ENCODE measurements around the gene BOD1L2.

Gene BOD1L2

GRCh38 chr18:57141208-57142129, 5.4 kb upstream of the BOD1L2 start:
- peaks cover 14% of the 10 kb centered on the region for H3K27me3 Mint-ChIP-seq
- no peaks in the 10 kb centered on the region for H3K4me1 Mint-ChIP-seq
- H3K9me3 Mint-ChIP-seq: peaks cover 2% of the 10 kb centered on the region
- no peak overlapping the region for H3K4me3 Mint-ChIP-seq
- no peak overlapping the region for H3K27ac Mint-ChIP-seq
- H3K36me3 Mint-ChIP-seq: no peaks in the 10 kb centered on the region
- ATAC-seq: no peak

DNA sequence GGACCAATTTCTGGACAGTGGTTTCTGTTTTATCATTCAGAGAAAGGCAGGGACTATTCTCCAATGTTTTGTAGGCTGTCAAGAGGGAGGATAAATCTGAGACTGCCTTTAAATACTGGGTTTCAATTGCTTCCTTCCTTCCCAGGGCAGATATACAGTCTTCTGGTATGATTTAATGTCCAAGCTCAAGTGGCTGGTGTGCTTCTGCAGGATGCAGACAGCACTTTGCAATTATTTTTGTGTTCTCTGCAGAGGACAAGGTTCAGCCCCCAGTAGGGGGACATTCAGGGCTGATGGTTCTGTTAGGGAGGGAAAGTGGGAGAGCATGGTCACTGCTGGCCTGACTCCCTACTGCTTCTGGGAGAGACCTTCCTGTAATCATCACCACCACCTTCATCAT, 4.6 kb upstream of the BOD1L2 start:
- Mint-ChIP-seq H3K4me1 (no peaks in the 10 kb centered on the region), H3K9me3 (peaks cover 6% of the 10 kb centered on the region), H3K4me3 (no peak overlapping the region), H3K27ac (no peak overlapping the region), H3K36me3 (no peaks in the 10 kb centered on the region), H3K27me3 (peaks cover 14% of the 10 kb centered on the region)
- no peak for ATAC-seq

- Mint-ChIP-seq H3K27ac (no peak overlapping the region), H3K27me3 (peaks cover 14% of the 10 kb centered on the region), H3K4me3 (no peak overlapping the region), H3K36me3 (no peaks in the 10 kb centered on the region), H3K9me3 (peaks cover 6% of the 10 kb centered on the region), H3K4me1 (no peaks in the 10 kb centered on the region)
- no peak for ATAC-seq
Measured at GRCh38 chr18:57143265-57143664, 3.6 kb upstream of the BOD1L2 start.

GRCh38 chr18:57148263-57148662, 1.4 kb downstream of the BOD1L2 start:
- Mint-ChIP-seq H3K9me3 (peaks cover 9% of the 10 kb centered on the region), H3K4me3 (no peak overlapping the region), H3K27ac (no peak overlapping the region), H3K27me3 (peaks cover 33% of the 10 kb centered on the region), H3K36me3 (no peaks in the 10 kb centered on the region), H3K4me1 (peaks cover 7% of the 10 kb centered on the region)
- ATAC-seq: no peak

GRCh38 chr18:57149051-57149450, 2.2 kb downstream of the BOD1L2 start:
- H3K27me3 Mint-ChIP-seq: peaks cover 41% of the 10 kb centered on the region
- H3K4me1 Mint-ChIP-seq: peaks cover 7% of the 10 kb centered on the region
- no peak overlapping the region for H3K27ac Mint-ChIP-seq
- ATAC-seq: no peak
- no peaks in the 10 kb centered on the region for H3K36me3 Mint-ChIP-seq
- H3K4me3 Mint-ChIP-seq: no peak overlapping the region
- H3K9me3 Mint-ChIP-seq: peaks cover 9% of the 10 kb centered on the region

GRCh38 chr18:57149531-57149930, 2.6 kb downstream of the BOD1L2 start:
- no peak overlapping the region for H3K4me3 Mint-ChIP-seq
- H3K4me1 Mint-ChIP-seq: peaks cover 7% of the 10 kb centered on the region
- peaks cover 44% of the 10 kb centered on the region for H3K27me3 Mint-ChIP-seq
- no peak for ATAC-seq
- H3K27ac Mint-ChIP-seq: no peak overlapping the region
- peaks cover 9% of the 10 kb centered on the region for H3K9me3 Mint-ChIP-seq
- H3K36me3 Mint-ChIP-seq: no peaks in the 10 kb centered on the region

DNA sequence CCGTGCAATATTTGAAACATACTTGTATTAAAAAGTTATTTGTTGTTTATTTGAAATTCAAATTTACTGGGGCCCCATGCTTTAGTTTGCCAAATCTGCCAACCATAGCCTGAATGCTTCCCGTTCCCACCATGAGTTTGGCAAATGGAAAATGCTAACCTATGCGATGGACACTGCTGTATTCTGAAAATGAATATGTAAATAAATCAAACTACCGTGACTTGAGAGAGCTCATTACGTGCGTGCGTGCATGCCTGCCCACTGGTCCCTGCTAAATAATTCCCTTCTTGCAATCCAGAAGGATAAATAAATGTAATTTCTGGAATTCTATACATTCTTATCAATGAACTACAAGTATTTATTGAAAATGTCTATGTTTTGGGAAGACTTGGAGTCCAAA, 3.2 kb downstream of the BOD1L2 start:
- no peak overlapping the region for H3K27ac Mint-ChIP-seq
- ATAC-seq: no peak
- H3K27me3 Mint-ChIP-seq: peaks cover 44% of the 10 kb centered on the region
- H3K9me3 Mint-ChIP-seq: peaks cover 9% of the 10 kb centered on the region
- H3K4me3 Mint-ChIP-seq: no peak overlapping the region
- no peaks in the 10 kb centered on the region for H3K36me3 Mint-ChIP-seq
- H3K4me1 Mint-ChIP-seq: peaks cover 7% of the 10 kb centered on the region

- peaks cover 9% of the 10 kb centered on the region for H3K9me3 Mint-ChIP-seq
- no peaks in the 10 kb centered on the region for H3K36me3 Mint-ChIP-seq
- no peak overlapping the region for H3K4me3 Mint-ChIP-seq
- peaks cover 7% of the 10 kb centered on the region for H3K4me1 Mint-ChIP-seq
- no peak for ATAC-seq
- H3K27ac Mint-ChIP-seq: no peak overlapping the region
- H3K27me3 Mint-ChIP-seq: peaks cover 48% of the 10 kb centered on the region
Measured at GRCh38 chr18:57150828-57151227, 3.9 kb downstream of the BOD1L2 start.

DNA sequence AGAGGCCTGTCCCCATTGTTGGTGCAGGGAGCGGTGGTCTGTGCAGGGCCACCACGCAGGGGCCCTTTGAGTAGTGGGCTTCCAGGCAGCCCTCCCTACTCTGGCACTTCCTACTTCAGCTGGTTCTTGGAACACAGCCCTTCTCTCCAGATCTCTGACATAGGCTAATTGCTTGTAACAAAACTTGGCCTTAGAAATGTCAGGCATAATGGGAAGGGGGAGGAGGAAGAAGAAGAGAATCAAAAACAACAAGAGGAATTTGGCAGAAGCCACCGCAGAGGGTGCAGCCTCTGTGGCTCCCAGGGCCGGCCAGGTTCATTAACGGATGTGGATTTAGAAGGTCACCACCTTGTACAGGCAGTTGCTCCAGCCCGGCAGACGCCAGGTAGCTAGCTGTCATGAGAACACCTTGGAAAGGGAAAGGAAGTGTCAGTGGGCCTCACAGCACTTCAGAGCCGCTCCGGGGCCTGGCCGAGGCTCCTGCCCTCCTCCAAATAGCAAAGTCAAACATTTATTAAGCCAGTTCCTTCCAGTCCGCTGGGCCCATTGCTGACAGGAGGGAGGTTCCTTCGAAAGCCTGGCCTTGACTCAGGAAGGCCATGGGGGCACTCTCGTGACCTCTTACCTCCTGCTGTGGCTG, 7.4 kb downstream of the BOD1L2 start:
- H3K27me3 Mint-ChIP-seq: peaks cover 69% of the 10 kb centered on the region
- no peak overlapping the region for H3K4me3 Mint-ChIP-seq
- no peaks in the 10 kb centered on the region for H3K36me3 Mint-ChIP-seq
- H3K9me3 Mint-ChIP-seq: peaks cover 3% of the 10 kb centered on the region
- peaks cover 7% of the 10 kb centered on the region for H3K4me1 Mint-ChIP-seq
- H3K27ac Mint-ChIP-seq: no peak overlapping the region
- ATAC-seq: no peak

DNA sequence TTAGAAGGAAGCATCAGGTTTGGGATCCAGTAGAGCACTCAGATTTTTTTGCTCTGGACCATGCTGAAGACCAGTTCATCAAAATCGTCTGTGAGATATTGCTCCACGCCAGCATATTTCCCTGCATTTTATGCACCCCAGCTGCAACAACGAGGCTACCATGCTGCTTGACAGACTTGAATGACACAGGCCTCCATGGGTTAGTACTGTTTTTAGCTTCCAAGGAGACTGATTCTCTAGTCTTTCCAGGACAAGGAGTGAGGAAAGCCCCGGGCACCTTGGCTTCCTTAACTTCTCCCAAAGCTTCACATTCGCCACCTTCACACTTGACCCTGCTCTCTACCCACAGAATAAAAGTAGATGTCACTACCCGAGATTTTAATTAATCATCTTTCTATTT, 17.5 kb downstream of the BOD1L2 start:
- Mint-ChIP-seq H3K27ac (no peak overlapping the region), H3K36me3 (no peaks in the 10 kb centered on the region), H3K9me3 (peaks cover 11% of the 10 kb centered on the region), H3K27me3 (peaks cover 39% of the 10 kb centered on the region), H3K4me1 (no peaks in the 10 kb centered on the region), H3K4me3 (no peak overlapping the region)
- no peak for ATAC-seq

DNA sequence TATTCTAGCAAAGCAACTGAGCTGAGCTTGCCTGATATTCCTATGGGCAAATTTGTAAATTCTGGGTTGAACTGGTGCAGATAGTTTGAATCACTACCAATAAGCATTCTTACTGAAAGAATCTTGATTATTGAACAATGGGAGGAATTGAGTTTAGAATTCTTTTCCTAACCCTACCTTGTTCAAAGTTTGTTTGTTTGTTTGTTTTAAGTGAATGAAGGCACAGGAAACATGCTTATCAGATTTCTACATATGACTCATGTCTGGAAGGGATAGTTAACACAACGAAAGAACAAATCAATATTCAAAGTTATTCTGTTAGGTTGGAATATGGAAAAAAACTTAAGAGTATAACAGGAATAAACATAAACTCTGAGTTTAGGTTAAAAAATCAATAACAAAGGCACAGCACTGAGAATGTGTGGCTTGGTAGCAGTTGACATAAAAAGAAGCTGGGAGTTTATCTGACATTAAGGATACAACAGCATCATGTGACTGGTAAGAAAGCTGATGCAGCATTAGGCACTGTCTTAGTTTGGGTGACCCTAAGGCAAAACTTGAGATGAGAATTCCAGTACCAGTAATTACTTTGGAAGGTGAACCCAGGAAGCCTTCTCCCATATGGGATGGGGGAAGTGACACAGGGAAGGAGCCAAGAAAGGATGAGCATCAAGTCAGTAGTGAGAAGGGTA, 20.9 kb downstream of the BOD1L2 start:
- H3K27ac Mint-ChIP-seq: no peak overlapping the region
- no peaks in the 10 kb centered on the region for H3K36me3 Mint-ChIP-seq
- H3K9me3 Mint-ChIP-seq: peaks cover 3% of the 10 kb centered on the region
- H3K27me3 Mint-ChIP-seq: peaks cover 46% of the 10 kb centered on the region
- no peak overlapping the region for H3K4me3 Mint-ChIP-seq
- ATAC-seq: no peak
- no peaks in the 10 kb centered on the region for H3K4me1 Mint-ChIP-seq

DNA sequence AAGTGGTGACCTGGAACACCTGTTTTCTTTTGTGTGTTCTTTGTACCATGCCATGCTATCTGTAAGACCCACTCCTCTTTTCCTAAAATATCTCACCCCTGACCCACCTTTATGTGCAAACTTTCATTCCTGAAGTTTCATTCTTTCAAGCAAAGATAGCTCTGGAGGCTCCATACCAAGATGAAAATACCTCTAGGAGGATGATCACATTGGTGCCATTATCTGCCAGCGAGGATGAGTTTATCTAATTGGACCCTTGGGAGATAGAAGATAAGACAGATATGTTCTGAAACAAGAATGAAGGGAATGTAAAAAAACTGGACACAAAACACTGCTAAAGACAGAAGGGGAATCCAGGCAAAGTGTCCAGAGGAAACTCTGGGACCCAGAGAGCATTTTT, 24.1 kb downstream of the BOD1L2 start:
- Mint-ChIP-seq H3K27ac (no peak overlapping the region), H3K4me1 (no peaks in the 10 kb centered on the region), H3K9me3 (peaks cover 3% of the 10 kb centered on the region), H3K4me3 (no peak overlapping the region), H3K36me3 (no peaks in the 10 kb centered on the region), H3K27me3 (peaks cover 37% of the 10 kb centered on the region)
- no peak for ATAC-seq

DNA sequence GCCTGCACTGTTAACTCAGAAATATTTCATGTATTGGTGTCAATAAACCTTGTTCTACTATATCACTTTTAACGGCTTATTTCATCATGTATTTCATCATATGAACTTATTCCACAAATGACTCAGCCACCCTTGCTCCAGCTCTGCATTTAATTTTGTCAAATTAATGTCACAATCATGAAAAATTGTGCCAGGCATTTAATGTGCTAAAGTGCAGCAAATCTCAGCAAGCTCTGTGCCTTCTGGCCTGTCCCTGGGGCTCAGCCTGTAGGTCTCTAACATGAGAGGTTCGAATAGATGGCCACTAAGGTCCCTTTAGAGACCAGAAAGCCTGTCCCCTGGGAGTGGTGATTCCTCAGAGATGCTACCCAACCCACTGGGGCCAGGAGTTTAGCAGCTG, 28.6 kb downstream of the BOD1L2 start:
- Mint-ChIP-seq H3K27ac (no peak overlapping the region), H3K36me3 (no peaks in the 10 kb centered on the region), H3K27me3 (peaks cover 23% of the 10 kb centered on the region), H3K4me3 (no peak overlapping the region), H3K4me1 (no peaks in the 10 kb centered on the region), H3K9me3 (peaks cover 3% of the 10 kb centered on the region)
- no peak for ATAC-seq

GRCh38 chr18:57185434-57185833, 38.5 kb downstream of the BOD1L2 start:
- Mint-ChIP-seq H3K4me3 (no peak overlapping the region), H3K27ac (no peak overlapping the region), H3K4me1 (no peaks in the 10 kb centered on the region), H3K27me3 (peaks cover 18% of the 10 kb centered on the region), H3K36me3 (peaks cover 8% of the 10 kb centered on the region), H3K9me3 (peaks cover 25% of the 10 kb centered on the region)
- ATAC-seq: no peak

DNA sequence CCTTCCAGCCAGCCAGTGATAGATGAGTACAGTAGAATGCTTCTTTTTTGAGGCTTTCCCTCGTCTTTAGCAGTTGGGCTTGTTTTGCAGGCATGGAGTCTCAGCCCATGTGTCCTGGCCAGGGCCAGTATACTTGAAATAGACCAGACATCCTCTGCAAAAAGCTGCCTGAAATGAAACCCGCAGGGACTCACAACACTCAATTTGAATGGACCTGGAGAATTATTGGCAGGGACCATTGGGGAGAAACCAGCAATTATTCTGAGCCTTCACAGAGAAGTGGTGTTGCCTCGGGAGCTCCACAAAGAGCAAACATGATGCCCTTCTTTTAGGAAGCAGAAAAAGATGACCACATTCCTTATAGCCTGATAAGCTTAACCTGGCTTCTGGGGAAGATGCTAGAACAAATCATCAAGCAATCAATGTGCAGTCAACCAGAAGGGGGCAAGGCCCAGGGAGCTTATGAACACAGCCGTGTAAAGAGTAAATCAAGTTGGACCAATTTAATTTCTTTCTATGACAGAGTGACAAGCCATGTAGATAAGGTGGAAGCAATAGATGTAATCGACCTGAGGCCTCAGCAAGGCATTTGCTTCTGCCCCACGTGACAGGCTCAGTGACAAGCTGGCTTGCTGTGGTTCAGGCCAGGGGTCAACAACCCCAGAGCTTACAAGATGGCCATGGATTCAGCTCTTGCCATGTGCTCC, 42.1 kb downstream of the BOD1L2 start:
- Mint-ChIP-seq H3K36me3 (peaks cover 8% of the 10 kb centered on the region), H3K27ac (no peak overlapping the region), H3K27me3 (peaks cover 9% of the 10 kb centered on the region), H3K9me3 (peaks cover 18% of the 10 kb centered on the region), H3K4me3 (no peak overlapping the region), H3K4me1 (no peaks in the 10 kb centered on the region)
- no peak for ATAC-seq

Data from stimulated activated memory B cell treated with anti-CD40 and anti-IgM and Interleukin-4, amounts not matched to agents 10 μg/mL and 1 μg/mL and 100 μg/mL, for 72 hours (primary cell).